MM.1S (cell line): ENCODE measurements around the gene GSTP1.
"Not testable (repeated sequence)": the region's sequence is repeated elsewhere in the genome, so short reads cannot be mapped to it uniquely, and the experiment has no call there.

Experiments
- CTCF ChIP-seq: fragments of 300-600 bp; sonication (generic); IDR thresholded peaks from 2 replicates; pipeline ENCODE4 v1.5.1; 2016; ENCODE audit warnings: antibody characterized with exemption, low read length, mixed read lengths
- EZH2phosphoT487 ChIP-seq: fragments of 300-600 bp; sonication (generic); IDR thresholded peaks from 2 replicates; pipeline ENCODE4 v1.6.1; 2018; ENCODE audit warnings: antibody characterized with exemption, low read length

- TF ChIP-seq CTCF, EZH2phosphoT487: not testable (repeated sequence)
Observed at GRCh38 chr11:67618901-67619659, 35.5 kb downstream of the GSTP1 start.
